ENCODE measurements around the gene TSPAN13.

GRCh38 chr7:16785321-16785720, 31.8 kb downstream of the TSPAN13 start:
- no peak for TF ChIP-seq POLR2AphosphoS5 (IDR thresholded peaks at IDR 0.05)
- no peak for TF ChIP-seq CTCF (IDR thresholded peaks at IDR 0.05)
